T-helper 2 cell treated with Interferon-gamma antibody and Interleukin-4, amounts not matched to agents 100 ng/mL and 5 ng/mL, for 36 hours (primary cell): ENCODE results near the gene MME. TPM values are rescaled to one million over a fixed set of nuclear protein-coding genes. Genes with fewer than 3 reads are reported as not detected.

Experiments used
- intact Hi-C: fragments of 100-400 bp; cut with micrococcal nuclease; formaldehyde crosslinking; loops from one replicate; pipeline ENCODE4 v1.15.1; 2023
- total RNA-seq: library from RNA; stranded (reverse); gene quantifications from 2 replicates; pipeline ENCODE4 v1.2.3, GENCODE V29; 2022

MME gene
- total RNA-seq, 1 donor from 2014 or later, result not detected

DNA sequence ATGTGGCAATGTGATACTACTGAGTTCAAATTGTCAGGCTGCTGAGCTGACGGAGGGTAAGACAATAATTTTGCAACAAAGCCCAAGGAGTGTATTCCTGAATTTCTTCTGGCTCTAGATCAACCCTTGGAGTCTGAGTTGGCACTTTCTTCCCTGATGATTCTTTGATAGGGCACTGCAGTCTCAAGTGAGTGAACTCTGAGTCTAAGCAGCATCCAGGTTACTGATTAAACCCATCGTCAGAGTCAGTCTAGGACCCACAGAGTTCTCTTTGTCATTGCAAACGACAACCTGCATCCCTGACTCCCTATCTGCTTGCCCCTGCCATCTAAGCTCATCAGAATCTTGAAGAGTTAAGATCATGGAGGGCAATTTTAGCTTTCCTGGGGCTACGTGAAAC, 58.6 kb downstream of the MME start:
- intact Hi-C loops, result no loop called here

DNA sequence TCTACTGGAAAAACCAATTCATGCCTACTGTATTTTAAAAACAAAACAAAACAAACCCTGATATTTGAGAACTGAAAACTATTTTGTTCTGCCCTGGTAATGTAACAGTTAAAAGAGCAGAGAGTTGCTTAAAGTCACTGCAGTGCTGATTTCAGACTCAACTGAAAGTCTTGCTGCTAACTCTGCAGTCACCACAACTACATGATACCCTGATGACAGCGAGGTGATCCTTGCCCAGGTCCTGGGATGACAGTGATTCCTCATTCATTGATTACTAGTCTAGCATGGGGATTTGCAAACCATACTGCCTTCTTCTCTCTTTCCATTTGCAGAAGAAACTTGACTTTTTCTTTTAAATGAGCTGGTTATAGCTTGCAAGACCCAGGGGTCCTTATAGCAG, 67.5 kb downstream of the MME start:
- intact Hi-C loops, result no loop called here

DNA sequence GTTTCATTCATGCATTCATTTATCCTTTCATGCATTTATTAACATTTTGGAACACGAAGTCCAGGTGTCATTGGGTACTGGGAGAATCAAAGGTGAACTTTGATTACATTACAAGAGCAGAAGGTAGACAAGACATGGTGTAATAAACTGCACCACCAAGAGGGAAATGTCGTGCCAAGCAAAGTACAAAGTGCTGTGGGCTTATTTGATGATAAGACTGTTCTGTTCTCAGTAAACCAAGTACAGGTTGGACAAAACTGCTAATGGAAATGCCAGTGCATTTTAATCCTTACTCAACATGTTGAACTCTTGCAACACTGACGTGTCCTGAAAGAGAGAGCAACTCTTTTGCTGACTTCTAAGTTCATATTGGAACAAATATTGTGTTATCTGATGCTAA, 69.4 kb downstream of the MME start:
- intact Hi-C loops, result no loop called here

DNA sequence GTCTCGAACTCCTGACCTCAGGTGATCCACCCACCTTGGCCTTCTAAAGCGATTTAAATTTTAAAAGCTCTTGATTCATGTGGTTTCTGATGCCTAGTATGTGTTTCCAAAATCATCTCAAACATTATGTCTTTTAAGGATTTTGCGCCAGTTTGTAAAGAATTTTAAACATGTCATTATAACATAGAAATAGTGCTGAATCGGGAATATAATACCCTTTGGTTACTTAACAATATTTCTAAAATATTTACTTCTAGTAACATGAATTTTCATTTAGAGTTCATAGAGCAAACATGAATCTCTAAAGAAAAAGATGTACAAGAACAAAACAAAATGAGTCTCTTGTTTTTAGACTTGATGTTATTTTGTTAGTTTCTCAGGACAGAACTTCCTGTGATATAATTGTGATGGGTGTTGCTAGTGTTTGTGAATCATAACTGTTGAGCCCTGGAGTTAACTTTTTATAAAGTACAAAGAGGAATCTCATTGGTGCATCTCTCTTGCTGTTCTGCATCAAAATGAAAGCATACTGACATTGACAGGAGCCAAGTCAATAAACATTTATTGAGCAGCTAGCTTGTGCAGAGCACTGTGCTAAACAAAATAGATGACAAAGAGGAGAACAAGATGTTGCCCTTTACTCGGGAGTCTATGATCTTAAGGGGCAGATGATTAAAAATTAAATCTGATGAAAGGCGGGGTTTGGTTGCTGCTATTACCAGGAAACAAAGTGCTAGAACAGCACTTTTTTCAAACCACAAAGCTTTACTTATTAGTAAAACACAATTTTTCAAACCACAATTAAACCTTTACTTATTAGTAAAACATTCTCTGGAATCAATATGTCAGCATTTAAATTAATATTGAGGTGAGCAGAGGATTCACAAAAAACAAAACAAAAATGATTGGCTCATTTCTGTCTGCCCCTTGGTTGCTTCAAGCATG, 73.4 kb downstream of the MME start:
- intact Hi-C loops, result no loop called here

DNA sequence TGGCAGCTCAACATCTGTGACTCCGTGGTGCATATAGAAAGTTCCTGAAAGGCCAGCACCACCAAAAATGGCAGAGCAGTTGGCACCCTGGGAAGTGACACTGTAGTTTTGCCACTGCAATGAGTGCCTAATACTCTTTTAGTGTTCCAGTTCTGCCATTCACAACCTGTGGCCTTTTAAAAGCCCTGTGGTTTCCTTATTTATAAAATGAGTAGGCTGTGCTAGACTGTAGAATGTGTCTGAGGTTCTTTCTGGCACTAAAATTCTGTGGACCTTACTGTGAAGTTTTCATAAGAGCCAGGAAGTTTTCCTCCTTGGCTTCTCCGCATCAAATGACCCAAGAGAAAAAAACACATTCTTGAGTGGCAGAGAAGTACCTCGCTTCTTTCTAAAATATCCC, 74.1 kb downstream of the MME start:
- intact Hi-C loops, result no loop called here

DNA sequence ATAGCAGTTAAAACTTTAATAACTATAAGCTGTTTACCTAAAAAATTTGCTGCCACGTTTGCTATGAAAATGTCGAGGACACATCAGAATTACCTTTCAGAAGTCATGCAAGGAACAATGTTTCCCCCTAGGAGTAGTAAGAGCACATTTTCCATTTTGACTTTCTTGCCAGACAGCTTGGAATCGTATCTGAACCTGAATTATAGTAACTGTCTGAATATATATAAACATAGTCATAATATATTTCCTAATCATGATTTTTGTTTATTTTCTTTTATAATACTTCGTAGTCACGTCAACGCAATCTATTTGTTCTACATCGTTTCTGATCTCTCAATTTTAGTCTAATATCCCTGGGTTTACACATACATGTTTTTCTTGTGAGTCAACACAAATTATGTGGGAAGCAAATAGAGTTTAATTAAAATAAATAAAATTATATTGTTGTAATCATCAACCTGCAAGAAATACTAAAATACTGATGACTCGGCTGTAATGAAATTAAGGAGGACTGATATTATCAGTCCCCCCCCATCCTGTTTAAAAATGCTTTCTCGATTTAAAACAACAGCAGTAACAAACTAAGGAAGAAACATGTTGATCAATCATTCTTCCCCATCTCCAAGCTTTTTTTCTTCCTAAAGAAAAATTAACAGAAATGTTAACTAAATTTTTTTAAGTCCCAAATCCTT, 78.4 kb downstream of the MME start:
- intact Hi-C loops, result no loop called here

DNA sequence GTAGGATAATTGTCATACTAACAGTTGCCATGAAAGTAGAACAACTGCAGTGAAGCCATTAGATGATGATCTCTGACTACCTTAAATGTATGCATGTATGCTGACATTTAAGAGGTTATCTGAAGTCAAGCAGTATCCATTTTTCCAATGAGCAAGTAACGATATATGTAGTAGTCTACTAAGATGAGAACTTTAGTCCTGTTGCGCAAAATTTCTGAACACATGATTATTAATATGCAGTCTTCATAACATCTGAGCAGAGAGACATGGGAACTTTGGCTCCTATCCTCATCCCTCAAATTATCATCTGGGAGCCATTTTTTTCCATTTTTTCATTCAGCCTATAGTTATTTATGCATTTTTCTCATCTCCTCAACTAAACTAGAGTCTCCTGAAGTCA, 79.2 kb downstream of the MME start:
- intact Hi-C loops, result no loop called here

DNA sequence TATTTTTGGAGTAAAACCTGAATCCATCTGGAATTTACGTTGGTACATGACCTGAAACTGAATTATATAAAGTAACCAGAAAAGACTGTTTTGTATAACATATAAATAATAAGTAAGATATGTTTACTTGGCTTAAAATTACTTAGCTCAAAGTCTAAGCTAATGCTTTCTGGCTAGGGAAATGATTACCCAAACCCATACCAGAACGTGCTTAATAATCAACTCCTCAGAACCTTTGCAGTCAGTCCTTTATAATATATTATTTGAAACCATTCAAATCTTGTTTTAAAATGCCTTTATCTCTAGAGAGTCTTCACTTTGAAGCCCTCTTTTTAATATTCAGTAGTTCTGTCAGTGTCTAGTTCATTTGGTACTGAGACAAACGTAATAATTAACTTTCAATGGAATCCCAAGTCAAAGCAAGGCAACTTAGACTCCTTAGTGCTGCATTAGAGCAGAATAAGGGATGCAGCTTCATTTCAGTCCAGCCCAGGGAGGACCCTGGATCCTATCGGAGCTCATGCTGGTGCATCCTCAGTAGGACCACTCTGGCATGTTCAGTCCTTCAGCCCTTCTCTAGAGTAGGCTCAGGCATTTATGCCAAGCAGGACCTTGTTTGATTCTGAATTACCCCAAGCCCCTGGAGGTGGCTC, 81.6 kb downstream of the MME start:
- intact Hi-C loops, result no loop called here

DNA sequence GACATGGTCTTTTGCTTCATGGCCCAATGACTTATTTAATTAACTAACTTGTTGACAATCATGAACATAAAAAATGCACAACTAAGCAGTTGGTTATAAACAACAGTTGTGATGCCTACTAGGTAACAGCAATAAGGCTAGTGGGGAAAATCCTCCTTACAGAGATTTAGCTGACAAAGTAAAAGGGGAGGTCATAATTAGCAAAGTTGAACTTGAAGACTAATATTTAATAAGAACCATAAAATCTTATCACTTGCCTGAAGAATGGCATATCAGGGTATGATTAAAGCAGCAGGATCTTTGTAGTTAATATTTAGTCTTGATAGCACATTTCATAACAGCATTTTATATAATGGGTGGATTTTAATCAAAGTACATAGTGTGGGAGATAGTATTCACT, 84.2 kb downstream of the MME start:
- intact Hi-C loops, result no loop called here

DNA sequence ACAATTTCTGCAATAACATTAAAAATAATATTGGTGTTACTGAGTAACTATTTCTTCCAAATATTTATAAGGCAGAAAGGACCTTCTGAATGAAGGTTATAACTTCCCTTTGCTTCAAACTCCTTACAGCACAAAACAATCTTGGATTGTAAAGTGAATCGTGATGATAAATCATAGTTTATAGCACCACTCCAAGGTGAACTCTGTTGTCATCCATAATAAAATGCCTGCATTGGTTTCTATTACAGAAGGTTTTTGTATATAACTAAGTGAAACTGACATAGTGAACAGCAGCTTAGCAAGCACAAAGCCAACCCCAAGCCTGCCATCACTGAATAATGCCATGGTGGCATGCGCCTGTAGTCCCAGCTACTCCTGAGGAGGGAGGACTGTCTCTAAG, 86.3 kb downstream of the MME start:
- intact Hi-C loops, result no loop called here

DNA sequence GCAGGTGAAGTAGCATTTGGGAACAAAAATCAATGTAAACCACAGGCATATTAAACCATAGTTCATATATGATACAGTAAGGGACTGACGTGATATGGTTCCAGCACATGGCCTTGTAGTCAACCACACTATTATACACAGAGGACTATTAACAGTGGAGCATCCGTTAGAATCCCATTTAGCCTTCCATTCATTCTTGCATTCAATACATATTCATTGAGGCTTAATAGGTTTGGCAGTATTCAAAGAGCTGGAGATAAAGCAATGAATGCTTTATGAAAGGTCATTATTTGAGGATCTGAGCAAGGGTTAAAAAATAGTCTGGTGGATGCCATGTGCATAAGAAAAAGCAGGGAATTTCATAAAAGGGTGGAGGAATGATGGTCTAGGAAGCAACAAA, 89.1 kb downstream of the MME start:
- intact Hi-C loops, result no loop called here

DNA sequence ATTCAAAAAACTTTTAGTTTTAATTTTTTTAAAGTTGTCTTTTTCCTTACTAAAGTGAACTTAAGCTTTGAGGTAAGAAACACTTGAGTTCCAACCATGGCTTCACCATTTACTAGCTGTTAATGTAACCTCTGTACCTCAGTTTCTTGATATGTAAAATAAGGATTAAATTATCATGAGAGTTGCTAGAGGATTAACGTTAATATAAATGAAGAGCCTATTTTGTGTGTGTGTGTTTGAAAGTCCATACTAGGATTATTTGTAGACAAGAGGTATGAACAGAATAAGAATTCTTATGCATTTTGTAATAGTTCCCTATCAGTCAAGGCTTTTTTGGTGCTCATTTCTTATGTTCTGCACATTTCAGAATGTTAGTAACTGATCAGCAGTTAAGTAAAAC, 93.7 kb downstream of the MME start:
- intact Hi-C loops, result no loop called here

DNA sequence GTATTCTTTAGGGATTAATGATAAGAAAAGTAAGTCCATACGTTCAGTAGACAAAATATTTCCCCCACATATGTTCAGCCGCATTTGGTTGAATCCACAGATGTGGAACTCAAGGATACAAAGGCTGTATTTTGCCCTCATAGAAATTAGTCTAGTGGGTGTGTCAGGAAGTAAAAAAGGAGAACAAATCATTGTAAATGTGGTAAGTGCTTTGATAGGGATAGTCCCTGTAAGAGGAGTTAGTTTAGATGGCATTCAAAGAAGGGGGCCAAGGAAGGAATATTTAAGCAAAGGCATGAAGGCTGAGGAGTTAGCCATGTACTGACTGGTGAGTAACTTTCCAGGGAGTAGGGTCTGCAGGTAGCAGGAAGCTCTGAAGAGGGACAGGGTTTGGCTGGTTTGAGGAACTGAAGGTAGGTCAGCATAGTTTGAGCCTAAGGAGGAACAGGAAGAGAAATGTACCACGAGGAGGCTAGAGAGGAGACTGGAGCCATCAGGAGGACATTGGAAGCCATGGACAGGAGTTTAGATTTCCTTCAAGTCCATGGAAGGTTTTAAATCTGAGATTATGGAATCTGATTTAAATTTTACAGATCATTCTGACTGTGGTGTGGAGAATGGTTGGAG, 98.8 kb downstream of the MME start:
- intact Hi-C loops, result no loop called here

DNA sequence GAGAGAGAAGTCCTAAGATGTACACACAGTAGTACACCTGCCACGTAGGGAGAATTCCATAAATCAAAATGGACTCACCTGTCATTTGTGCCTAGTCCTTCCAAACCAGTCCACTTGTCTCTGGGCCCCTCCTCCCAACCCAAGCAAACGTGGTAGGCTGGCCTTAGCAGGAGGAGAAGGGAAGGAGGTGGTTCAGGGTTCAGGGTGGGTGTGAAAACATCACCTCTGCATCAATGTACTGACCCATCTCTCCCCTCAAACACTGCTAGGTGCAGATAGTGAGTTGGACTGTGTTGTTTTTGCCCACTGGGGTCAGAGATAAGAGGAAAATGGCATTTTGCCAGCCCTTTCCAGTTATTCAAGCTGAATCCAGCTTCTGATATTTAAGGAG, 99.3 kb downstream of the MME start:
- intact Hi-C loops, result no loop called here

DNA sequence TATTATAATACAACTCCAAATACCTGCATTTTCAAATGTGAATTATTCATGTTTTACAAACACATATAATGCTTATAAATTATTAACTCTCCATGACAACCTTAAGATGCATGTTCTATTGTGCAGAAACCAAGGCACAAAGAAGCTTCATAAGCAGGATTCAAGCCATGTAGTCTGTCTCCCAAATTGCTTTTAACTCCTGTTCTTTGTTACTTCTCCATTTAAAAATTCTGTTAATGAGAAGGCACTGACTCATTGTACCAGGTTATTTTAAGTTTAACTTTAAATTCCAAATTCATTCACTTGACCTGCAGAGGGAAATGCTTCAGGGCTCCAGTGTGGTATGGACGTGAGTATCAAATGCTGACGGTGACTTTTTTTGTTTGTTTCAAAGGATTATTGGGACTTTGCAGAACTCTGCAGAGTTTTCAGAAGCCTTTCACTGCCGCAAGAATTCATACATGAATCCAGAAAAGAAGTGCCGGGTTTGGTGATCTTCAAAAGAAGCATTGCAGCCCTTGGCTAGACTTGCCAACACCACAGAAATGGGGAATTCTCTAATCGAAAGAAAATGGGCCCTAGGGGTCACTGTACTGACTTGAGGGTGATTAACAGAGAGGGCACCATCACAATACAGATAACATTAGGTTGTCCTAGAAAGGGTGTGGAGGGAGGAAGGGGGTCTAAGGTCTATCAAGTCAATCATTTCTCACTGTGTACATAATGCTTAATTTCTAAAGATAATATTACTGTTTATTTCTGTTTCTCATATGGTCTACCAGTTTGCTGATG, 100.0 kb downstream of the MME start:
- intact Hi-C loops, result no loop called here

DNA sequence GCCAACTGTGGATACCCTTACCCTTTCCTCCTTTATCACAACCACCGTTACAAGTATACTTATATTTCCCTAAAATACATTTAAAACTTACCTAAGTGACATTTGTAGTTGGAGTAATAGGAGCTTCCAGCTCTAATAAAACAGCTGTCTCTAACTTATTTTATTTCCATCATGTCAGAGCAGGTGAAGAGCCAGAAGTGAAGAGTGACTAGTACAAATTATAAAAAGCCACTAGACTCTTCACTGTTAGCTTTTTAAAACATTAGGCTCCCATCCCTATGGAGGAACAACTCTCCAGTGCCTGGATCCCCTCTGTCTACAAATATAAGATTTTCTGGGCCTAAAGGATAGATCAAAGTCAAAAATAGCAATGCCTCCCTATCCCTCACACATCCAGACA, 102.3 kb downstream of the MME start:
- intact Hi-C loops, result no loop called here

DNA sequence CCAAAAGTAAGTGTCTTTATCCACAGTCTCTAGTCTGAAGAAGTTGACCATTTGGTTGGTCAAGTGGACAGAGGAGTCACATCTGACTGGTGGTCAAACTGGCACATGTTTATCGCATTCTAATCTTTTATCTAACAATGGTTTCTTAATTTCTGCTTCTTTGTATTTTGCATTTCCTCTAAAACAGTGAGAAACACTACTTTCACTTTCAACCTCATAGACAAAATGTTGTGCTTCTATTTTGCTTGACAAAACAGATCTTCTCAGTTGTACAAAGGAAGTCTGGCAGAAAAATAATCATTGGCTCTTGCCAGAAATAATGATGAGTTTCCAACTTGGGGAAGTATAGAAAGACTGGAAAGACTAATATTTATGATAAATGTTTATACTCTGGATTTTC, 103.9 kb downstream of the MME start:
- intact Hi-C loops, result no loop called here

DNA sequence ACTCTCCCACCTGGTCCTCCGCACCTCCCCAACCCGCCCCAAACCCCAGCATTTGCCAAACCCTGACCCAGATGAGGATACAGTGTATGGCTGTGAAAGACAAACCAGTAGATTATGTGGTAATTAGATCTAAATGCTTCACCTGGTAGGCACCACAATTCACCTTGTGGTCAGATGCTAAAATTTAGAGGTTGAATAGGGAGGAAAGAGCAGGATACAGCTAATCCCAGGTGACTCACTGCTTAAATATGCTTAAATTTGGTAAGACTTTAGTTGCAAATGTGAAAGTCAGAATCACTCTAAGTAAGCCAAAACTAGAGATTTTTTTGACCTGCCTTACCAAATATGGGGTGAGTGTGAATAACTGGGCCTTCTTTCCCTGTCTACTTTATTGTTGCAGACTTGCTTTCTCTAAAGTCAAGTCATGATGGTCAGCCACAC, 105.5 kb downstream of the MME start:
- intact Hi-C loops, result no loop called here

DNA sequence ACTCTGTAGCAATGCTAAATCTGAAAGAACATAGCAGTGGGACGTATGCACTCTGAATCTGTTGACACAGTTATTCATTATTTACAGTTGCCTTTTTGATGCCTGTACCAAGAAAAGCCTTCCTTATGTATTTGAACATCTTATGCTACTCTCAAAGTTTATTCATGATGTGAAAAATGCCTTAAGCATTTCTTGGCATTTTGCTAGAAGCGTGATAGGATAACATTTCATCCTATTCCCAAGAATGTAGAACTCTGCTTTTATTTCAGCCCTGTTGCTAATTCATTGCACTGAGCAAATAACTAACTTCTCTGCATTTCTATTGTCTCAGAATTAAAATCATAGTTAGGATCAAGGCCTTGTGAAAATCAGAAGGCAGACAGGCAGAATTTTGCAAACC, 107.9 kb downstream of the MME start:
- intact Hi-C loops, result no loop called here

DNA sequence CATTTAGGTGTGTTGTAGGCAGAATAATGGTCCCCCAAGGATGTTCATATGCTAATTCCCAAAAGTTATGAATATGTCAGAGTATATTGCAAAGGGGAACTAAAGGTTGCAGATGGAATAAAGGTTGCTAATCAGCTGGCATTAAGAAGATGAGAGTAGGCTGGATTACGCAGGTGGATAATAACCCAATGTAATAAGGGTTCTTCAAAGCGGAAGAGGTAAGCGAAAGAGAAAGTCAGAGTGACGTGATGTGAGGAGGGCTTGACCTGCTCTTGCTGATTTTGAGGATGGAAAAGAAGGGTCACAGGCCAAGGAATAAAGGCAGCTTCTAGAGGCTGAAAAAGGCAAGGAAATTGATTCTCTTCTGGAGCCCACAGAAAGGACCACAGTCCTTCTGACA, 109.4 kb downstream of the MME start:
- intact Hi-C loops, result no loop called here

DNA sequence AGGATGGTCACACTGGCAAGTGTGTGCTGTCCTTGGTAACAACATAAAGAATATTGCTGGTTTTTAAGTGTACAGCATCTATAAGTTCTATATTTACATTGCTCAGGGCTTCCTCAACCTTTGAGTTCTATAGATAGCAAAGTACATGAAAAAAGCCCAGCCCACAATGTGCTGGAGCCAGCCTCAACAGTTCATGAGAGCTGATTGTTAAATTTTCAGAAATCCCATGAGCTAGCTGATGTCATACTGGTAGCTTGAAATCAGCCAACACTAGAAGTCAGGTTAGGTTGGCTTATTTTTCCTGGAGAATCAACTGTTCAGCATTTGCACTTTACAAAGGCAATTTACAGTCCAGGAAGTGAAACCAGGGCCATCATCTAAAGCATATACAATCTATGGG, 110.6 kb downstream of the MME start:
- intact Hi-C loops, result no loop called here
